OCI-LY7 (cell line): ENCODE results near the gene SYTL5.

Experiments
- EZH2phosphoT487 ChIP-seq: fragments of 200-600 bp; sonication (generic); IDR thresholded peaks from 2 replicates; pipeline ENCODE4 v1.6.1; 2018; ENCODE audit warnings: low read depth, borderline replicate concordance, mild to moderate bottlenecking, mixed run types, antibody characterized with exemption, low read length, moderate library complexity, mixed read lengths
- TF ChIP-seq, protein P1 (sequence below): fragments of 200-600 bp; sonication (generic); conservative IDR thresholded peaks from 2 replicates; pipeline ENCODE4 v1.5.1; 2014; ENCODE audit warnings: mild to moderate bottlenecking, antibody characterized with exemption, low read length, moderate library complexity, mixed read lengths

DNA sequence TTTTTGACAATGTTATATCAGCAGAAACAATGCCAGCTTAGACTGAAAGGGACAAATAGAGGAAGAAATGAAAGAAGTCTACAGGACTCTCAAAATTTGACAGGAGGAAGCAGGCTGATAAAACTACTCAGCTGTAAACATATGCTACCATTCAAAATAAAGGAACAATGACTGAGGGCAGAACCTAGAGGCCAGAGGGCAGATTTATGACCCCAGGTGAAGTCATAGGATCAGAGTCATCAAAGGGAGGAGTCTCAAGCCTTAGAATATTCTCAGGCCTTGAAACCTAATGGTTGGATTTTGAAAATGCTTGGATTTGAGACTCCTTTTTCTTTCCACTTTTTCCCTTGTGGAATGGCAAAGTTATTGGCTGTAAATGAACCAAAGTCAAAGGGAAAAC lies 17.0 kb upstream of the SYTL5 start:
- TF ChIP-seq, protein P1, sequence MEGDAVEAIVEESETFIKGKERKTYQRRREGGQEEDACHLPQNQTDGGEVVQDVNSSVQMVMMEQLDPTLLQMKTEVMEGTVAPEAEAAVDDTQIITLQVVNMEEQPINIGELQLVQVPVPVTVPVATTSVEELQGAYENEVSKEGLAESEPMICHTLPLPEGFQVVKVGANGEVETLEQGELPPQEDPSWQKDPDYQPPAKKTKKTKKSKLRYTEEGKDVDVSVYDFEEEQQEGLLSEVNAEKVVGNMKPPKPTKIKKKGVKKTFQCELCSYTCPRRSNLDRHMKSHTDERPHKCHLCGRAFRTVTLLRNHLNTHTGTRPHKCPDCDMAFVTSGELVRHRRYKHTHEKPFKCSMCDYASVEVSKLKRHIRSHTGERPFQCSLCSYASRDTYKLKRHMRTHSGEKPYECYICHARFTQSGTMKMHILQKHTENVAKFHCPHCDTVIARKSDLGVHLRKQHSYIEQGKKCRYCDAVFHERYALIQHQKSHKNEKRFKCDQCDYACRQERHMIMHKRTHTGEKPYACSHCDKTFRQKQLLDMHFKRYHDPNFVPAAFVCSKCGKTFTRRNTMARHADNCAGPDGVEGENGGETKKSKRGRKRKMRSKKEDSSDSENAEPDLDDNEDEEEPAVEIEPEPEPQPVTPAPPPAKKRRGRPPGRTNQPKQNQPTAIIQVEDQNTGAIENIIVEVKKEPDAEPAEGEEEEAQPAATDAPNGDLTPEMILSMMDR = no peak
- TF ChIP-seq EZH2phosphoT487 = no peak
